Subcutaneous abdominal adipose tissue (tissue), 5 donors: ENCODE results near the gene PLS3.

ENCODE experiments used
- H3K27ac ChIP-seq: one replicate; pipeline ENCODE4 v1.7.0; 2013; ENCODE audit warnings: low read depth, mild to moderate bottlenecking, inconsistent platforms, low read length, moderate library complexity
- H3K27me3 ChIP-seq, 5 donors: one replicate each; pipeline ENCODE4 v1.7.0; 2013; ENCODE audit warnings: low read length in 5 of 5, inconsistent platforms in 1 of 5; ENCODE audit not compliant: control insufficient read depth in 5 of 5, insufficient read depth in 4 of 5
- H3K36me3 ChIP-seq, 5 donors: one replicate each; pipeline ENCODE4 v1.7.0; 2013; ENCODE audit warnings: low read length in 5 of 5; ENCODE audit not compliant: control insufficient read depth in 5 of 5, insufficient read depth in 5 of 5
- H3K4me1 ChIP-seq, 5 donors: one replicate each; pipeline ENCODE4 v1.7.0; 2013; ENCODE audit warnings: low read length in 5 of 5, mild to moderate bottlenecking in 3 of 5, moderate library complexity in 1 of 5; ENCODE audit not compliant: control insufficient read depth in 5 of 5, insufficient read depth in 5 of 5
- H3K4me3 ChIP-seq, 5 donors: one replicate each; pipeline ENCODE4 v1.7.0; 2013; ENCODE audit warnings: low read length in 5 of 5, low read depth in 1 of 5
- H3K9ac ChIP-seq, 5 donors: one replicate each; pipeline ENCODE4 v1.7.0; 2013; ENCODE audit warnings: low read length in 5 of 5, mild to moderate bottlenecking in 4 of 5, moderate library complexity in 3 of 5
- H3K9me3 ChIP-seq, 5 donors: one replicate each; pipeline ENCODE4 v1.7.0; 2013; ENCODE audit warnings: low read length in 5 of 5; ENCODE audit not compliant: control insufficient read depth in 5 of 5
- donor health status: healthy.
- donor health status: healthy.
- donor health status: healthy.
- donor health status: healthy.
- donor health status: healthy.

PLS3 gene

DNA sequence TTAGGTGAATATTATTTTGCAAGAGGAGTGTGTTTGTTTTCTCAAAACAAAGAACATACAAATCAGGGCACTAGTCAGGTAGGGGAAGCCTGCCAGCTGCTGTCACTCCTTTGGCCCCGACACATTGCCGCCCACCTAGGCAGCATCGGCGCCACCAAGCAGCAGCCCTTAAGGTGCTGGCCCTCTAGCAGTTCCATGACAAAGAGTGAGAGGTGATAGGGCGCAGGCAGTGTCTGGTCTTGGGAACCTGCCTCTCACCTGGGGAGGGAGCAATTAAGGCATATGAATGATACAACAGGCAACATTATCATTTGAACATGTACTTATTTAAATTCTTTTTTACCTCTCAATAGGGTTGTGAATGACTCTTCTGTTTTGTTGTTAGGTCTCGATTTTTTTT lies 135.1 kb downstream of the PLS3 start:
- no peaks in the 10 kb centered on the region for H3K9me3 ChIP-seq
- no peak overlapping the region for H3K9ac ChIP-seq
- H3K27me3 ChIP-seq: peaks cover 7 to 26% (median 19%) of the 10 kb centered on the region in 5 donors
- no peak overlapping the region for H3K27ac ChIP-seq
- no peaks in the 10 kb centered on the region for H3K36me3 ChIP-seq
- H3K4me1 ChIP-seq: no peaks in the 10 kb centered on the region
- no peak overlapping the region for H3K4me3 ChIP-seq

DNA sequence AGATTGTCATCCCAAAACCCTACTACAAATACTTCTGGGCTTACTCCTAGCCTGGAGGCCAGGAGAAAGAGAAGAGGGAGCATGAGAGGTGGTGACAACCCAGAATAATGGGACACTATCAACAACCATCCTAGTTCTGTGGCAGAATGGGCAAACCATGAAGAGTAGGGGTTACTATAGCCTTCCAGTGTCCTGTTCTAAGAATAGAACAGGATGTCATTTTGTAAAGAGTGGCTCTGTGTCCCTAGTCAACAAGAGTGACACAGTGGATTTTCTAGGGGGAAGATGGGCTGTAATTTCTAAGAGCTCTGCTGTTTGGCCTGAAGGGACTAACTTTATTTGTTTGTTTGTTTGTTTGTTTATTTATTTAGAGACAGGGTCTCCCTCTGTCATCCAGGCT lies 136.0 kb downstream of the PLS3 start:
- Histone ChIP-seq H3K4me3 (no peak overlapping the region), H3K9ac (no peak overlapping the region), H3K27me3 (peaks cover 7 to 23% (median 17%) of the 10 kb centered on the region in 5 donors), H3K36me3 (no peaks in the 10 kb centered on the region), H3K9me3 (no peaks in the 10 kb centered on the region), H3K27ac (no peak overlapping the region), H3K4me1 (no peaks in the 10 kb centered on the region)

DNA sequence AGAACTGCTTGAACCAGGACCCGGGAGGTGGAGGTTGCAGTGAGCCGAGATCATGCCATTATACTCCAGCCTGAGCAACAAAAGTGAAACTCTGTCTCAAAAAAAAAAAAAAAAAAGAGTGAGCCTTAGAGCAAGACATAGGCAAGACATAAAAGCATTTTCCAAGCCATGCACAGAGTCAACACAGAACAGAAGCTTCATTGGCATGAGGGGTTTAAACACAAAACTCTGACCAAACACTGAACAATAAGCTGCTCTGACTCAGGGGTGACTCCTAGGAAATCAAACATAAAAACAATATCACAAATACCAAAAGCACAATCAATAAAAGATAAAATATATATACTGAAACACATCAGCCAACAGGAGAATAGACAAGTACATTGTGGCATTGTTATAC lies 136.8 kb downstream of the PLS3 start:
- H3K27ac ChIP-seq: no peak overlapping the region
- H3K9ac ChIP-seq: no peak overlapping the region
- H3K27me3 ChIP-seq: peaks cover 8 to 23% (median 16%) of the 10 kb centered on the region in 5 donors
- H3K4me3 ChIP-seq: no peak overlapping the region
- no peaks in the 10 kb centered on the region for H3K4me1 ChIP-seq
- no peaks in the 10 kb centered on the region for H3K36me3 ChIP-seq
- H3K9me3 ChIP-seq: no peaks in the 10 kb centered on the region
